Coronary artery (tissue), 2 donors: Measurements from ENCODE around the gene SOX11.
A peak's percentile ranks its signal among the peaks of the same experiment; 100 is the strongest.

Experiments used
- DNase-seq: peaks from one replicate; pipeline ENCODE4 v3.0.0-alpha.2; 2017; ENCODE audit warnings: low spot score
- H3K27ac ChIP-seq, 2 donors: fragments of 200-600 bp; sonication (generic); one replicate each; pipeline ENCODE4 v1.5.1; 2016 to 2019
- H3K4me3 ChIP-seq: fragments of 200-600 bp; sonication (generic); 2 replicates; pipeline ENCODE4 v1.5.1; 2016; ENCODE audit warnings: mild to moderate bottlenecking, moderate library complexity
- TF ChIP-seq, protein P1 (sequence below): fragments of 200-600 bp; sonication (generic); IDR thresholded peaks from one replicate; pipeline ENCODE4 v1.5.1; 2019; ENCODE audit warnings: antibody characterized with exemption

SOX11 gene

DNA sequence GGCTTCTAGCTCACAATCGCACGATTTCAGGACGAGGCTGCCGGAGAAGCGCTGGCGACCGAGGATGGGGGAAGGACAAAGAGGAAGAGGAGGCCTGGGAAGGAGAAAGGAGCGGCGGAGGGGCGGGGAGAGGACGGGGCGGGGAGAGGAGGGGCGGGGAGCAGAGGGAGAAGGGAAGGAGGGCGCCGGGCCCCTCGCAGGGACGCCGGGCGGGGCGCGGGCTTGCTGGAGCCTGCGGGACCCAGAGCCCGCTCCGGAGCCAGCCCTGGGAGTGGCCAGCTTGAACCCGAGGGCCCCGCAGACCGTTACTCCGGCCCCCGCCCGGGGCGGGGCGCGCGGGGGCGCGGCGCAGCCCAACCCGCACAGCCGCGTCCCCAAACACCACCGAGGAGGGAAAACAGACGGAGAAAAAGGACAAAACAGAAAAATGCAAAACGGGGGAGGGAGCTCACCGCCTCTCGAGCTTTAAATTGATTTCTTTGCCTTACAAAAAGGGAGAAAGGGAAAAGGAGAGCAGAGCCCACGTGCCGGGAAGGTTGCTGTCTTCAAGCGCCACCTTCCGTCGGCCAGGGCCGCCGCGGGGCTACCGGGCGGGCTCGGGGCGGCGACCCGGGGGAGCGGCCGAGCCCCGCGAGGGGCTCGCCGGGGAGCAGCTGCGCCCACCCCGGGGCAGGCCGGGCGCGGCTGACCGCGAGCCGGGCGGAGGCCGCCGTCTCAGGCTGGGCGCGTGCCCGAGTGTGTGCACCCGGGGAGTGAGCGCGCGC, 781 bp upstream of the SOX11 start:
- TF ChIP-seq, protein P1, sequence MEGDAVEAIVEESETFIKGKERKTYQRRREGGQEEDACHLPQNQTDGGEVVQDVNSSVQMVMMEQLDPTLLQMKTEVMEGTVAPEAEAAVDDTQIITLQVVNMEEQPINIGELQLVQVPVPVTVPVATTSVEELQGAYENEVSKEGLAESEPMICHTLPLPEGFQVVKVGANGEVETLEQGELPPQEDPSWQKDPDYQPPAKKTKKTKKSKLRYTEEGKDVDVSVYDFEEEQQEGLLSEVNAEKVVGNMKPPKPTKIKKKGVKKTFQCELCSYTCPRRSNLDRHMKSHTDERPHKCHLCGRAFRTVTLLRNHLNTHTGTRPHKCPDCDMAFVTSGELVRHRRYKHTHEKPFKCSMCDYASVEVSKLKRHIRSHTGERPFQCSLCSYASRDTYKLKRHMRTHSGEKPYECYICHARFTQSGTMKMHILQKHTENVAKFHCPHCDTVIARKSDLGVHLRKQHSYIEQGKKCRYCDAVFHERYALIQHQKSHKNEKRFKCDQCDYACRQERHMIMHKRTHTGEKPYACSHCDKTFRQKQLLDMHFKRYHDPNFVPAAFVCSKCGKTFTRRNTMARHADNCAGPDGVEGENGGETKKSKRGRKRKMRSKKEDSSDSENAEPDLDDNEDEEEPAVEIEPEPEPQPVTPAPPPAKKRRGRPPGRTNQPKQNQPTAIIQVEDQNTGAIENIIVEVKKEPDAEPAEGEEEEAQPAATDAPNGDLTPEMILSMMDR = no peak
- H3K27ac ChIP-seq = no peak overlapping the region
- H3K4me3 ChIP-seq = peak overlapping the region; percentile 57
- no peak for DNase-seq

DNA sequence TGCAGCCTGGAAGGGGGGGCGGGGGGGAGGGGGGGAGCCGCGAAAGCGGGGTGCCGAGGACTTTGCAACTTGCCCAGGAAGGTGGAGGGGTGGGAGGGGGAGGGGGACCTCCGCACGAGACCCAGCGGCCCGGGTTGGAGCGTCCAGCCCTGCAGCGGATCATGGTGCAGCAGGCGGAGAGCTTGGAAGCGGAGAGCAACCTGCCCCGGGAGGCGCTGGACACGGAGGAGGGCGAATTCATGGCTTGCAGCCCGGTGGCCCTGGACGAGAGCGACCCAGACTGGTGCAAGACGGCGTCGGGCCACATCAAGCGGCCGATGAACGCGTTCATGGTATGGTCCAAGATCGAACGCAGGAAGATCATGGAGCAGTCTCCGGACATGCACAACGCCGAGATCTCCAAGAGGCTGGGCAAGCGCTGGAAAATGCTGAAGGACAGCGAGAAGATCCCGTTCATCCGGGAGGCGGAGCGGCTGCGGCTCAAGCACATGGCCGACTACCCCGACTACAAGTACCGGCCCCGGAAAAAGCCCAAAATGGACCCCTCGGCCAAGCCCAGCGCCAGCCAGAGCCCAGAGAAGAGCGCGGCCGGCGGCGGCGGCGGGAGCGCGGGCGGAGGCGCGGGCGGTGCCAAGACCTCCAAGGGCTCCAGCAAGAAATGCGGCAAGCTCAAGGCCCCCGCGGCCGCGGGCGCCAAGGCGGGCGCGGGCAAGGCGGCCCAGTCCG, 540 bp downstream of the SOX11 start:
- H3K4me3 ChIP-seq = peak overlapping the region; percentile 57
- TF ChIP-seq, protein P1 = no peak
- H3K27ac ChIP-seq = no peak overlapping the region
- no peak for DNase-seq

DNA sequence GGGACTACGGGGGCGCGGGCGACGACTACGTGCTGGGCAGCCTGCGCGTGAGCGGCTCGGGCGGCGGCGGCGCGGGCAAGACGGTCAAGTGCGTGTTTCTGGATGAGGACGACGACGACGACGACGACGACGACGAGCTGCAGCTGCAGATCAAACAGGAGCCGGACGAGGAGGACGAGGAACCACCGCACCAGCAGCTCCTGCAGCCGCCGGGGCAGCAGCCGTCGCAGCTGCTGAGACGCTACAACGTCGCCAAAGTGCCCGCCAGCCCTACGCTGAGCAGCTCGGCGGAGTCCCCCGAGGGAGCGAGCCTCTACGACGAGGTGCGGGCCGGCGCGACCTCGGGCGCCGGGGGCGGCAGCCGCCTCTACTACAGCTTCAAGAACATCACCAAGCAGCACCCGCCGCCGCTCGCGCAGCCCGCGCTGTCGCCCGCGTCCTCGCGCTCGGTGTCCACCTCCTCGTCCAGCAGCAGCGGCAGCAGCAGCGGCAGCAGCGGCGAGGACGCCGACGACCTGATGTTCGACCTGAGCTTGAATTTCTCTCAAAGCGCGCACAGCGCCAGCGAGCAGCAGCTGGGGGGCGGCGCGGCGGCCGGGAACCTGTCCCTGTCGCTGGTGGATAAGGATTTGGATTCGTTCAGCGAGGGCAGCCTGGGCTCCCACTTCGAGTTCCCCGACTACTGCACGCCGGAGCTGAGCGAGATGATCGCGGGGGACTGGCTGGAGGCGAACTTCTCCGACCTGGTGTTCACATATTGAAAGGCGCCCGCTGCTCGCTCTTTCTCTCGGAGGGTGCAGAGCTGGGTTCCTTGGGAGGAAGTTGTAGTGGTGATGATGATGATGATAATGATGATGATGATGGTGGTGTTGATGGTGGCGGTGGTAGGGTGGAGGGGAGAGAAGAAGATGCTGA, 1.4 kb downstream of the SOX11 start:
- H3K4me3 ChIP-seq = peak overlapping the region; percentile 57
- no peak for DNase-seq
- TF ChIP-seq, protein P1 = no peak

DNA sequence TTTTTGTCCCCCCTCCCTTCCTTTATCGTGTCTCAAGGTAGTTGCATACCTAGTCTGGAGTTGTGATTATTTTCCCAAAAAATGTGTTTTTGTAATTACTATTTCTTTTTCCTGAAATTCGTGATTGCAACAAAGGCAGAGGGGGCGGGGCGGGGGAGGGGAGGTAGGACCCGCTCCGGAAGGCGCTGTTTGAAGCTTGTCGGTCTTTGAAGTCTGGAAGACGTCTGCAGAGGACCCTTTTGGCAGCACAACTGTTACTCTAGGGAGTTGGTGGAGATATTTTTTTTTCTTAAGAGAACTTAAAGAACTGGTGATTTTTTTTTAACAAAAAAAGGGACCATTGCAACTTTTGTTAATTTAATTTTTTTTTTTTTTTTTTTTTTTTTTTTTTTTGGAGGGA, 2.1 kb downstream of the SOX11 start:
- Histone ChIP-seq H3K4me3 (no peak overlapping the region), H3K27ac (no peak overlapping the region)
- TF ChIP-seq, protein P1 = no peak
- DNase-seq = no peak

More for the DNA sequence above, 1.4 kb downstream of the SOX11 start:
- no peak overlapping the region for H3K27ac ChIP-seq

DNA sequence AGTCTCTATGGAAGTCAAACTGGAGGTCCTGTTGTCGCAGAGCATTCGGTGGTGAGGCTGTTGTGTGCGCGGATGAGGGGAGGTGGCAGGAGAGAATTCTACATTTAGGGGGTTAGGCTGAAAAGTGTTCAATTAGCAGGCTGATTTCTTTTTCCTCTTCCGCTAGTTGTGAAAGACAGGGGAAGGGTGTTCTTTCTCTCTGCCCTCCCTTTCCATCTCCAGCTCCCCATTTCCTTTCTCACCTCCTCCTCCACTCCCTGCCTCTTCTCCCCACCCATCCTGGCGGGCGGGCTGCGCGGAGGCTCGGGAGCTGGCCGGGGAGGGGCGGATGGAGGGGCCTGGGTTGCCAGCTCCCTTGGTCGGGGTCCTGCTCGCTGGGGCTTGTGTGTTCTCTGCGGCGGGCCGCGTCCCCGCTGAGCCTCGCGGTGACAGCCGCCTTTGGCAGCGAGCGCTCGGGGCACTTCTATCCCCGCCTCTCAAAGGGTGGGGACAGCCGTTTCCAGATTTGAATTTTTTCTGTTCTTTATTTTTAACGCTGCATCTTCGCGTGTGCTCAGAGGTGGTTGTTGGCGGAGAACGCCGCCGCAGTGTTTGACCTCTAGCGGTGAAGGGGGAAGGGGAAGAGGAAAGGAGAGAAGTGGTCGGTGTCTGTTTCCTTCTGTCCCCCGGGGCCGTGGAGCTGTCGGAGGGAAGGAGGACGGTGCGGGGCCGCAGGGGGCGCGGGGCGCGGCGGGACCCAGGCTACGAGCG, 3.6 kb downstream of the SOX11 start:
- H3K27ac ChIP-seq = no peak overlapping the region
- peak overlapping the region; percentile 70 for H3K4me3 ChIP-seq
- DNase-seq = no peak
- TF ChIP-seq, protein P1 = no peak

DNA sequence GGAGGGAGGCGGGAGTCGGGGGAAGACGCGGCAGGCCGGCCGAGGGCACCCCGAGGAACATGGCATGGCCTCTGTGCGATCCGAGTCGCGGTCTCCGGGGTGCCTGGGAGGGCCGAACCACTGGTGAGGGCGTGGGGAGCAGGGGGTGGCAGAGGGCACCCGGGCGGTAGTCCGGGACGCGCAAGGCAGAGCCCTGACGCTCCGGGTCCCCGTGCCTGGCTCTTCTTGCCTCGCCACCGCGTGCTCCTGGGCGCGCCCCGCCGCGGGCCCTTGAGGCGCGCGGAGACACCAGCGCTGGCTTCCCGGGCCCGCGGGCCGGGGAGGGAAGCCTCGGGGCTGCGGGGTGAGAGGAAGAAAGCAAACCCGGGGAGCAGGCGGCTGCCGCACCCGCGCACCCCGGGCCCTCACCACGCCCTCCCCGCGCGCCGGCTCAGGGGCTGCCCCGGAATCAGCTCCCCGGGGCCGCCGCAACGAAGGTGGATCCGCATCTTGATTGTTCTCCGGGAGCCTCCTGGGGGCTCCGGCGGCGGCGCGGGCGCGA, 4.3 kb downstream of the SOX11 start:
- TF ChIP-seq, protein P1 = no peak
- H3K27ac ChIP-seq = no peak overlapping the region
- no peak for DNase-seq
- H3K4me3 ChIP-seq = peak overlapping the region; percentile 70
